GM13976 (cell line): Measurements from ENCODE around the gene LYSET.
"Not testable (repeated sequence)": the region's sequence is repeated elsewhere in the genome, so short reads cannot be mapped to it uniquely, and the experiment has no call there.

ENCODE experiments used
- DNase-seq: peaks from one replicate; pipeline ENCODE4 v3.0.0; 2012; ENCODE audit warnings: low spot score
- CTCF ChIP-seq: IDR thresholded peaks from 2 replicates; pipeline ENCODE4 v1.5.1; 2012; ENCODE audit warnings: borderline replicate concordance, mild to moderate bottlenecking; ENCODE audit not compliant: insufficient read depth; ENCODE audit errors: extremely low read depth, missing control alignments, control extremely low read depth
- in situ Hi-C: fragments of 300-500 bp; cut with MboI; formaldehyde crosslinking; loops from one replicate; pipeline ENCODE4 v1.12.0; 2022; ENCODE audit warnings: low sequenced_read_pairs, mixed read lengths, inconsistent platforms; ENCODE audit not compliant: unreplicated experiment

The LYSET gene

GRCh38 chr14:93173943-93174395 lies 11.1 kb upstream of the LYSET start:
- TF ChIP-seq CTCF = no peak
- in situ Hi-C loops = no loop called here
- DNase-seq = no peak

DNA sequence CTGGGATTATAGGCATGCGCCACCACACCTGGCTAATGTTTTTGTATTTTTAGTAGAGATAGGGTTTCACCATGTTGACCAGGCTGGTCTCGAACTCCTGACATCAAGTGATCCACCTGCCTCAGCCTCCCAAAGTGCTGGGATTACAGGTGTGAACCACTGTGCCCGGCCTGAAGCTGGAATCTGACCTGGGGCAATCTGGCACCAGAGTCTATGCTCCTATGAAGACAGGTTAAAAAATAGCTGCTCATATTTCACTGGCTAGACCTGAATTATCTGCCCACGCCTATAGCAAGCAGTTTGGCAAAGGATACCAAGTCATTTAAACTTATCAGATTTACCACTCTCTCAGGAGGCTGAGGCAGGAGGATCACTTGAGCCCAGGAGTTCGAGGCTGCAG lies 10.4 kb upstream of the LYSET start:
- in situ Hi-C loops, DNase-seq: not testable (repeated sequence)

DNA sequence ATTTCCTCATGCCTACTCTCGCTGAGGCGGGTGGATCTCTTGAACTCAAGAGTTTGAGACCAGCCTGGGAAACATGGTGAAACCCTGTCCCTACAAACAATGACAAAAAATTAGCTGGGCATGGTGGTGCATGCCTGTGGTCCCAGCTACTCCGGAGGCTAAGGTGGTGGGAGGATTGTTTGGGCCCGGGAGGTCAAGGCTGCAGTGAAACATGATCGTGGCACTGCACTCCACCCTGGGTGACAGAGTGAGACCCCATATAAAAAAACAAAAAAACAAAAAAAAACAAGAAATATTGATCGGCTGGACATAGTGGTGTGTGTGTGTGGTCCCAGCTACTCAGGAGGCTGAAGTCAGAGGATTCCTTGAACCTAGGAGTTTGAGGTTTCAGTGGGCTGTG lies 9.6 kb upstream of the LYSET start:
- in situ Hi-C loops = no loop called here
- no peak for TF ChIP-seq CTCF
- DNase-seq = no peak

DNA sequence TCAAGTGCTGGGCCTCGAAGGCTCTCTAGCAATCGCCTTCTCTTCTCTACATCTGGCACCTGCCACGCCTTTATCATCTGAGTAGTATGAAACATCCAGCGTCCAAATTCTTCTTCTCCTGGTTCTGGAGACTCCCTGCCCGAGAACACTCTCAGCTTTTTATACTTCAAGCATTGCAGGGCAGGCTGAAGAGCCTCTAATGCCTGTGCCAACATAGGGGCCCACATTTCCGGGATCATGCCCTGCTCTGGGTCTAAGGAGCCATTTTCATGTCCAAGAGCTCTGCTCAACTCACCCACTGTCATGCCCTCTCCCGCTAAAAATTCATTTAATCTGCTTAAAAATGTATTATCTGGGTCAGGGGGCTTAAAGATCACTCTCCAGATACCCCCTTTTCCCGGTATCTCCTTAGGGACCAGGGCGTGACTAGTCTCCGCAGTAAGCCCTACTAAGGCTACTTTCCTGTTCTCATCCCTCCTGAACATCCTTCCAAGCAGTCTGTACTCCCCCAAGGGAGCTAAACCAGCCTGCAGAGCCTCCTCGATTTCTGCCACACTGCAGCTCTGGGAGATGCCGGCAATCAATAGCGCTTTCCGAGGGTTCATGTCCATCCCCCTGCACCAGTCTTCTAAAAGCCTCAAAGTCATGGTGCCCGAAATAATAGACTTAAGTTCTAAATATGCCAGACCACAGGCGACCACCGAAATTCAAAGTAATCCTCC lies 1.4 kb upstream of the LYSET start:
- in situ Hi-C loops = no loop called here
- no peak for TF ChIP-seq CTCF
- DNase-seq = no peak

DNA sequence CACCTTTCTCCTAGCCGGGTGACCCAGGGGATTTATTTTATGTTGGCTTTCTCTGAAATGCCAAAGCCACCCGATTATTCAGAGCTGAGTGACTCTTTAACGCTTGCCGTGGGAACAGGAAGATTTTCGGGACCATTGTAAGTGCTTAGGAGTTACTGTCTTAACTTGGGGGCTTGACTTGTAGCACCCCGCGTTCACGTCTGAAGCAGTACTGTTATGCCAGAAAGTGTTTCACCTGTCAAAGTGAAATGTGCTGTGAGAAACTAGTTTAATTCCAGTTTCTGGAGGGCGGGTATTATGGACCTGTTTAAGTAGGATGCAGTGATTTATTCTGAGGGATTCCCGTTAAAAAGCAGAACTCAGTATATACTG lies 218 bp downstream of the LYSET start:
- no peak for TF ChIP-seq CTCF
- DNase-seq = peak; percentile 24
- in situ Hi-C loops = no loop called here

DNA sequence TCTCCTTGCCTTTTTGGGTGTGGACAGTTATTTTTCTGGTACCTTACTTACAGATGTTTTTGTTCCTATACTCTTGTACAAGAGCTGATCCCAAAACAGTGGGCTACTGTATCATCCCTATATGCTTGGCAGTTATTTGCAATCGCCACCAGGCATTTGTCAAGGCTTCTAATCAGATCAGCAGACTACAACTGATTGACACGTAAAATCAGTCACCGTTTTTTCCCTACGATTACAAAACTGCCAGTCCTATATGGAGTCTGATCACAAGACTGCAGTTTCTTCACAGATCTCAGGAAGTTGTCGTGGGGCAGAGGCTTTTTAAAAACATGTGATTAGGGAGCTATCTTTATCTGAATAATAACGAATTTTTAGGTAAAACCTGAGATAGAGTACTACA lies 1.3 kb downstream of the LYSET start:
- in situ Hi-C loops = no loop called here
- no peak for DNase-seq
- no peak for TF ChIP-seq CTCF

GRCh38 chr14:93186956-93187355 lies 1.8 kb downstream of the LYSET start:
- DNase-seq = no peak
- no peak for TF ChIP-seq CTCF
- in situ Hi-C loops = no loop called here
